KMS-11 (cell line): ENCODE results near the gene SPINK4.

Experiments used
- H2AFZ ChIP-seq: fragments of 200-600 bp; sonication (generic); 2 replicates; pipeline ENCODE4 v1.6.1; 2016; ENCODE audit warnings: antibody characterized with exemption, mixed run types, low read depth
- H3K27ac ChIP-seq: fragments of 200-600 bp; sonication (generic); 2 replicates; pipeline ENCODE4 v1.6.1; 2016; ENCODE audit warnings: mild to moderate bottlenecking, mixed run types
- H3K27me3 ChIP-seq: fragments of 200-600 bp; sonication (generic); 2 replicates; pipeline ENCODE4 v1.6.1; 2017; ENCODE audit warnings: mild to moderate bottlenecking, low read depth, mixed run types, moderate library complexity; ENCODE audit not compliant: insufficient read depth
- H3K36me3 ChIP-seq: fragments of 200-600 bp; sonication (generic); 2 replicates; pipeline ENCODE4 v1.6.1; 2017; ENCODE audit warnings: mild to moderate bottlenecking, mixed run types; ENCODE audit not compliant: insufficient read depth
- H3K4me1 ChIP-seq: fragments of 200-600 bp; sonication (generic); 2 replicates; pipeline ENCODE4 v1.6.1; 2016; ENCODE audit warnings: mild to moderate bottlenecking, low read depth, mixed run types; ENCODE audit not compliant: poor library complexity, severe bottlenecking
- H3K4me2 ChIP-seq: fragments of 200-600 bp; sonication (generic); 2 replicates; pipeline ENCODE4 v1.7.0; 2016; ENCODE audit warnings: mild to moderate bottlenecking, mixed run types
- H3K4me3 ChIP-seq: fragments of 200-600 bp; sonication (generic); IDR thresholded peaks from 2 replicates; pipeline ENCODE4 v1.6.1; 2017; ENCODE audit warnings: low read depth, low read length, mixed read lengths; ENCODE audit not compliant: insufficient read depth
- H3K79me2 ChIP-seq: fragments of 200-600 bp; sonication (generic); 2 replicates; pipeline ENCODE4 v1.6.1; 2016; ENCODE audit warnings: low read depth, mixed run types; ENCODE audit not compliant: insufficient read depth
- H3K9ac ChIP-seq: fragments of 200-600 bp; sonication (generic); 2 replicates; pipeline ENCODE4 v1.6.1; 2016; ENCODE audit warnings: mild to moderate bottlenecking, mixed run types
- H4K20me1 ChIP-seq: fragments of 200-600 bp; sonication (generic); 2 replicates; pipeline ENCODE4 v1.6.1; 2016; ENCODE audit warnings: mild to moderate bottlenecking, mixed run types; ENCODE audit not compliant: insufficient read depth
- CTCF ChIP-seq: fragments of 200-600 bp; sonication (generic); conservative IDR thresholded peaks from 2 replicates; pipeline ENCODE4 v1.6.1; 2017; ENCODE audit warnings: low read depth, mild to moderate bottlenecking, antibody characterized with exemption, low read length, moderate library complexity, mixed read lengths

The SPINK4 gene

GRCh38 chr9:33288235-33288634, 48.3 kb downstream of the SPINK4 start:
- Histone ChIP-seq H4K20me1 (no peaks in the 10 kb centered on the region), H3K36me3 (no peaks in the 10 kb centered on the region), H3K27ac (no peak overlapping the region), H3K9ac (no peak overlapping the region), H3K4me2 (no peak overlapping the region), H3K4me3 (no peak overlapping the region), H3K79me2 (peaks cover 27% of the 10 kb centered on the region), H3K27me3 (no peaks in the 10 kb centered on the region), H3K4me1 (peaks cover 35% of the 10 kb centered on the region), H2AFZ (no peak overlapping the region)
- no peak for TF ChIP-seq CTCF

- peaks cover 42% of the 10 kb centered on the region for H3K4me1 ChIP-seq
- no peak overlapping the region for H2AFZ ChIP-seq
- H3K4me2 ChIP-seq = no peak overlapping the region
Observed at GRCh38 chr9:33288828-33289483, 49.0 kb downstream of the SPINK4 start.

GRCh38 chr9:33289496-33289895, 49.5 kb downstream of the SPINK4 start:
- Histone ChIP-seq H3K36me3 (0 out of 2 replicates have a peak, but pooled peaks cover 4% of the 10 kb centered on the region), H2AFZ (no peak overlapping the region), H3K27ac (peak overlapping the region; percentile 98), H3K4me1 (peaks cover 48% of the 10 kb centered on the region), H3K27me3 (no peaks in the 10 kb centered on the region), H3K79me2 (peaks cover 40% of the 10 kb centered on the region), H3K4me2 (peak overlapping the region; percentile 43; the same call in 1 of the 2 replicates), H3K4me3 (no peak overlapping the region), H3K9ac (peak overlapping the region; percentile 98), H4K20me1 (no peaks in the 10 kb centered on the region)
- no peak for TF ChIP-seq CTCF

More at GRCh38 chr9:33288828-33289483, 49.0 kb downstream of the SPINK4 start:
- Histone ChIP-seq H3K9ac (no peak overlapping the region), H4K20me1 (no peaks in the 10 kb centered on the region), H3K27me3 (no peaks in the 10 kb centered on the region), H3K27ac (no peak overlapping the region), H3K36me3 (0 out of 2 replicates have a peak, but pooled peaks cover 2% of the 10 kb centered on the region), H3K79me2 (peaks cover 35% of the 10 kb centered on the region), H3K4me3 (no peak overlapping the region)
- no peak for TF ChIP-seq CTCF

- H3K36me3 ChIP-seq = 0 out of 2 replicates have a peak, but pooled peaks cover 4% of the 10 kb centered on the region
- peak overlapping the region; percentile 43; the same call in 1 of the 2 replicates for H3K4me2 ChIP-seq
- peaks cover 52% of the 10 kb centered on the region for H3K4me1 ChIP-seq
- no peaks in the 10 kb centered on the region for H4K20me1 ChIP-seq
- H3K9ac ChIP-seq = peak overlapping the region; percentile 98
- H3K27ac ChIP-seq = peak overlapping the region; percentile 98
- H3K27me3 ChIP-seq = no peaks in the 10 kb centered on the region
- H2AFZ ChIP-seq = peak overlapping the region; percentile 49
- no peak overlapping the region for H3K4me3 ChIP-seq
- no peak for TF ChIP-seq CTCF
- peaks cover 43% of the 10 kb centered on the region for H3K79me2 ChIP-seq
Observed at GRCh38 chr9:33289936-33290246, 49.9 kb downstream of the SPINK4 start.
